Muscle of arm (tissue), 12 donors: ENCODE measurements around the gene DLX2. TPM values are rescaled to one million over a fixed set of nuclear protein-coding genes. Genes with fewer than 3 reads are reported as not detected.

Experiments
- DNase-seq: peaks from one replicate; pipeline ENCODE4 v3.0.0-alpha.2; 2013
- polyA plus RNA-seq, 12 donors: library from polyadenylated mRNA; unstranded; fragments of 120-200 nt; gene quantifications; one replicate each; pipeline ENCODE4 v1.2.1, GENCODE V29; 2013; ENCODE audit not compliant: insufficient read length in 12 of 12

Gene DLX2
- polyA plus RNA-seq, 12 donors, result 0.08 to 0.69 (median 0.12) TPM; not detected in 5

DNA sequence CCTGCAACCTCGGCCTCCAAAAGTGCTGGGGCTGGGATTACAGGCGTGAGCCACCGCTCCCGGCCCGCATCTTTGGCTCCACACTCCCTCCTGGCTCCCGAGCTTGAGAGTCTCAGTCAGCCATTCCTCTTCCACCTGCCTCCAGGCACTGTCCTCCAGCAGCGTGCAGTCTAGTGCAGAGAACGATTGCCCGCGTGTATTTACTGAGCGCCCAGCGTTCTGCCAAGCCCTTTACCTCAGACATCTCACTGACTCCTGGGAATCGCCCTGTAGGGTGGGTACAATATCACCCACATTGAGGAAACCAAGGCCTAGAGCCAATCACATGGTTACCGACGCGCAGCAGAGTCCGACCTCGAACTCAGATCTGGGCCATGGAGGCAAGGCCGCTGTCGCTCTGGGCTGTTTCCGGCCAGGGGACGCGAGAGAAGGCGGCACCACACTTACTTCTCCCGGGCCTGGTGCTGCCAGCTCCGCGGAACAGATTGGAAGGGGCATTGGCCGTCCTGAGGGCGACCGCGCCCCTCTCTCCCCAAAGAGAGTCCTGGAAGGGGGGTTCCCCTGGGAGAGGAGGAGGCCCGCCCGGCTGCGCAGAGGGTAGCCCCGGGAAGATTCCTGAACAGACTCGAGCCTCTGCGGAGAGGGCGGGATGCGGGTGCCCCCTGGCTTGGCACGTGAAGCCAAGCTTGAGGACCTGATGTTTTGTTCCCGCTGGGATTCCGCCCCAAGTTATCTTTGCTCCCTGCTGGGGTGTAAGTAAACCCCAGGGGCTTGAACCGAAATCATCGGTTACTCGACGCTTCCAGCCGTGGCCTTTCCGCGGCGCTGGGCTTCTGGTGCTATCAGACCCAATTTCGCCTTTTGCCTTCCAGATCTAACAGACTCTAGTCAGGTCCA is 5.2 kb upstream of the DLX2 start:
- no peak for DNase-seq

DNA sequence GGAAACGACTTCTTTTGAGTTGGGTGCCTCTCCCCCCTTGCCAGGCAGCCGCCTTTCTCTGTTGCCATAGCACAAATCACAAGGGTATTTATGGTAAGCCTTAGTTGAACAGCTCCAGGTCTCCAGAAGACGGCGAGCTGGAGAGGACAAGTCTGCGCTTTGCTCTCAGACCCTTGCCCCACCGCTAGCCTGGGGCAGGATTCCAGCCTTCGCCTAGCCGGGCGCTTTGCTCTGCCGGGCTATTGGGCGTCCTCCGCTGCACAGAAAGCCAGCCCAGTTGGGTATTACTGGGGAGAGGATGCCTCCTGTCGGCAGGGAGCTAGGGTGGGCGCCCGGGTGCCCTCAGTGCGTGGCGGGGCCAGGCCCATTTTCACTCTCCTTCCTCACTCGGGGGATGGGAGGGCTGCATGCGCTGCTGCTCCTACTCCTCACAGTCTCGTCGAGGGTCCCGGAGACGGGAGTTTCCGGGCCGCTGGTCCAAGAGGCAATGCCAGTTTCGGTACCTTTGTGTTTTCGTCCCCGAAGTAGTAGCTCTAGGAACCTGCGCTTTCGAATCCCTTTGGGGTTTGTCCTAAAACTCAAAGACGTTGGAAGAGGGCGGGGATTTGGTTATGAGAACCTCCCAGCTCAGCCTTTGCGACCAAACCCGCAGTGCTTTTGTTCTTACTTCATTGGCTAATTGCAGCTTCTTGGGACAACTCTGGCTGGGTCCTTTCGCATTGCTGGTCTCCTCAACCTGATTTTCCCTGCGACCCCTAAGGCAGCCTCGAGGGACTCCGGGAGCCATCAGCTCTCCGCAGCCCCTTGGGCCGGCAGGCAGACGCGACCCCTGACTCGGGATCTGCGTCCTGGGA is 3.6 kb upstream of the DLX2 start:
- no peak for DNase-seq

DNA sequence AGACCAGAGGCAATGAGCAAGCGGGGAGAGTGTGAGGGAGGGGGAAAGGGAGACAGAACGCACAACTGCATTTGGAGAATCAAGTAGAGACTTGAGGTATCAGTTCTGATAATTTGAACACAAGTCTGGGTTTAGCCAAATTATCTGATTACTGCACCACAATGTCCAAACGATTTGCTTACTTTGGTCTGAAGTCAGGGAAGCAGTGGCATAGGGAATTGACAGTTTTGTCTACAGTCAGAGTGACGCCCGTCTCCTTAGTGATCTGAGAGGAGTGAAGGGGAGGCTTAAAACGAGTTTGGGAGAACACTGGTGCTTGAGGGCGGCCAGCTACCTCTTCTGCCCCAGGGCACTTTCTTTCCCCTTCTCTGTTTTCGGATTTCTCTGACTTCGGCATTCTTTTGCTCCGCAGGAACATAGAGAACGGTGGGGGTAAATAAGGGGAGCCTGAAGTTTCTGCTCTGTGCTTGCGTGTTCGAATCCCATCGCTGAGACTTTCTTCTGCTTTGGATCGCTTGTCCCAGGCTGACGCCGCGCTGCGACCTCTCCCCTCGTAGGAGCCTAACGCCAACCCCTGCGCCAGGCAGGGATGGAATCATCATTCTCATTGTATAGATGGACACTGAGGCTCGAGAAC is 2.9 kb upstream of the DLX2 start:
- no peak for DNase-seq

DNA sequence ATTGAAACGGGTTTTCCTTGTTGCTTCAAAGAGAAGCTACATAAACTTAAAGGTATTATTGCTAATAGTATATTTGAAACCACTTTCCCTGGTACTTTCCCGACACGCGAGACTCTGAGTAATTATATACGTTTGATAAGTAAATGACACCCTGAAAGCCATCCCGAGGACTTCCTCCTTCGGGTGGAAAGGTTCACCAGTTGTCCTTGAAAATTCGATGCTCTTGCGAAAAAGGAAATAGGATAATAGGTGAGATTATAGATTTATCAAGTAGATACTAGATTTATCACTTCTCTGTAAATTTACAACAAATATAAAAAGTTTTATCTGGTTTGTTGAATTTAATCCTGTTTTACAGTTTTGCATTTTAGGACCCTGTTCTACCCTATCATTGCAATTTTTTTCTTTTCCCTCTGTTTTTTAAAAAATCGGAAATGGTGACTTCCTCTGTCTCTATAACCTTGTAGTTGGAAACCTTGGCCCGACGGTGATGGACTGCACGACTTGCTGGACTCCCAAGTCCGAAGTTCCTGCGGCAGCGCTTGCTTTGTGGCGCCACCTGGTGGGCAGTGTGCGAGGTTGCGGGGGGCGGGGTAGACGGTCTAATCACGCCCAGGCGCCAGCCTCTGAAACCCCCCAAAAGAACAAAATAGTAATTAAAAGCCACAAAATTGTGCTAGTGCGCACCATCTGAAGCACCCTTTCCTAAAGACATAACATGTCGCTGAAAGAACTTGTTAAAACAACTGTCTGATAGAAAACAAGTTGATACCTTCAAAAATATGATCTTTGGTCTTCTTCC is 972 bp upstream of the DLX2 start:
- peak; percentile 88 for DNase-seq

DNA sequence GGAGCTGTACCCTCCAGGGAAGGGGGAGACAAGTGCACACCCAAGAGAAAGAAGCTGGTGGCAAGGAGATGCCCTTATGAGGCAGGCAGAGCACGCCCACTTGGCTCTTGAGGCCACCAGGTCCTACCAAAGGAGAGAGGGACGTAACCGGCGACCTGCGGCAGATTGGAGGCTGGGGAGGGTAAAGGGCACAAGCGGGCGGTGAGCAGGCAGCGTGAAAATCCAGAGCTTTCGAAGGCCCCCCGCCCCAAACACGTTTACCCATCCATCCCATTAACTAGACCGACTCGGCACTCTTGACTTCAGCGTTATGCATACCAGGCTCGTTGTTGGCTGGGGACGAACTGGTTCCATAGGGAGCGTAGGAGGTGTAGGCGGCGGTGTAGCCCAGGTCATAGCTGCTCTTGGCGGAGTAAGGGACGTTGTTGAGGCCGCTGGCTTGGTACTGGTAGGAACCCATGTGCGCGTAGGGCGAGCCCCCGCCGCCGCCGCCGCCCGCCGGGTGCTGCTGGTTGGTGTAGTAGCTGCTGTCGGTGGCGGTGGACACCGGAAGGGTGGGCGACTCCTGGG is 794 bp downstream of the DLX2 start:
- no peak for DNase-seq

DNA sequence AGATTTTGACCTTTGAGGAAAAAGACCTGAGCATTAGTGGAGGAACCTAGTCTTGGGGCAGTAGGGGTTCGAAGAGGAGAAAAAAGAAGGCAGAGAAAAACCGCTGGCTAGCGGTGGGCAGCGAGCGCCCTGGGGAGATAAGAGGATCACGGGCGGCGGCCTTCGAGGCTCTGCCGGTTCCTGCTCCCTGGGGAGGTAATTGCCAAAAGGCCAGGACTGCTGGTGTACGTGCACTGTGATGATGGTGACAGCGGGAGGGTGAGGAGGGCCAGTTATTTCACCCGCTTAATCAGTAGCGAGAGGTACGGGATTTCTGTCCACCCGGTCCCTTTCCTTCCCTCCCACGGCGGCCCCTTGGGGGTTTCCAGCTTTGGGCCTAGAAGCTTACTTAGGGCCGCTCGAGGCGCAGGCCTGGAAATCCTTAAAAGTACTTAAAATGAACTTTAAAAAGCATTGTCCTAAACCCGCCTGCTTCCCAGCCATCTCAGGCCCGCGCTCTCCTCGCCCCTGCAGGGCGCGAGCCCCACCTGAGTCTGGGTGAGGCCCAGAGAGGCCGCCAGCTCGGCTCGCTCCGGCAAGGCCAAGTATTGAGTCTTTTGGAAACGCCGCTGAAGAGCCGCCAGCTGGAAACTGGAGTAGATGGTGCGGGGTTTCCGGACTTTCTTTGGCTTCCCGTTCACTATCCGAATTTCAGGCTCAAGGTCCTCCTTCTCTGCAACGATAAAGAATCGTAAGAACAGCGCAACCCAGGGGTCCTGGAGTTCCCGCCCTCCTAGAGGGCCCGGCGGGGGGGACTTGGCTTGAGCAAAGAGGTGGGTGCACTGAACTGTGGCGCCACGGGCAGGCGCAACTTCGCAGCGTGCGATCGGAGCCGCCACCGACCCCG is 1.5 kb downstream of the DLX2 start:
- DNase-seq, result no peak

DNA sequence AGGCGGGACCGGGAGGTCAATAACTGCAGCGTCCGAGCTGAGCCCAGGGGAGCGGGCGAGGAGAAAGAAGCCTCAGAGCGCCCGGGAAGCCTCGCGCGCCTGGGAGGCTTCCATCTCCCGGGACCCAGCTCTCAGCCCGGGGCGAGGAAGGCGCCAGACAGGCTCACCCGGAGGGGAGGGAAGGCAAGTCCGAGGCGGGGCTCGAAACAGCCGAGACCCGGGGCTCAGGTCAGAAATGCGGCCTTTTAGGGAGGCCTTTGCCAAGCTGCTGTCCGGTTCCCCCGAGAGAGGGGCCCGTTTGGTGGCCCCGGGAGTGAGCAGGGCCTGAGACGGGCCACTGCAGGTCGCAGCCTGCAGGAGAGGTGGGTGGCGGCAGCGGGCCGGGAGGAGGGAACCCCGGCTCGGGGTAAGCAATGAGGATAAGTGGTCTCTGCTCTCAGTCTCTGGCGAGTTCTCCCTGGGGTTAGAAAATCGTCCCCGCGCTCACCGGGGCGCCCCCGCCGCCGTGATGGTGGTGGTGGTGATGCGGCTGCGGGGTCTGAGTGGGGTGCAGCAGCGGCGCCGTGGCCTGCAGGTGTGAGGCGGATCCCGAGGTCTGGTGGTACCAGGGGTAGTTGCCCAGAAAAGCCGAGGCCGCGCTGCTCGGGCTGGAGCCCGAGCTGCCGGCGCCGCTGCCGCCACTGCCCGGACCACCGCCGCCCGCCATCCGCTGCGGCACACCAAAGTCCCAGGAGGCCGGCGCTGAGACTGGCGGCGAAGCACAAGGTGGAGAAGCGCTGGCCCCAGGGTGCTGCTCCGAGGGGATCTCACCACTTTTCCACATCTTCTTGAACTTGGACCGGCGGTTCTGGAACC is 2.4 kb downstream of the DLX2 start:
- no peak for DNase-seq

DNA sequence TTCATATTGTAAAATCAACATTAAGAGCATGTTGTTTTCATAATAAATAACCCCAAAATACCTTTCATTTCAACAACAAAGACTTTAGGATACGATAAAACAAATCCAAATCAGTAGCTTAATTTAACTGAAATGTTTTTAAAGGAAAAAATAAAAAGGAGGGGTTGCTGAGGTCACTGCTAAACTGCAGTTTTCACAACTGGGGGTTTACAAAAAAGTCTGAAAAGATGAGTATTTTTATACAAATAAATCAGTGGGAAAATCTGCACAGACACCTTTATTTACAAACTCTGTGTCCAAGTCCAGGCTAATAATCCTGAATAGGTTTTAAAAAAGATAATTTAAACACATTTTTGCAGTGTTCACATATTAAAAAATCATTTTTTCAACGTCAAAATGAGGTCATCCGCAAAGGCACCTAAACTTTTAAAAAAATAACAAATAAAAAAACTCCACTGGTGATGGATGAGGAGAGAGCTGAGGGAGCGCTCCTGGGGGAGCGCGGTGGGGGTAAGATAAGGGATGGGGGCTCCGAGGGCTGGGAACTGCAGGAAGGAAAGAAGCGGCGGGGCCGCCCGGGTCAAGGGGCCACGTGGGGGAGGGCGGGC is 3.1 kb downstream of the DLX2 start:
- no peak for DNase-seq

DNA sequence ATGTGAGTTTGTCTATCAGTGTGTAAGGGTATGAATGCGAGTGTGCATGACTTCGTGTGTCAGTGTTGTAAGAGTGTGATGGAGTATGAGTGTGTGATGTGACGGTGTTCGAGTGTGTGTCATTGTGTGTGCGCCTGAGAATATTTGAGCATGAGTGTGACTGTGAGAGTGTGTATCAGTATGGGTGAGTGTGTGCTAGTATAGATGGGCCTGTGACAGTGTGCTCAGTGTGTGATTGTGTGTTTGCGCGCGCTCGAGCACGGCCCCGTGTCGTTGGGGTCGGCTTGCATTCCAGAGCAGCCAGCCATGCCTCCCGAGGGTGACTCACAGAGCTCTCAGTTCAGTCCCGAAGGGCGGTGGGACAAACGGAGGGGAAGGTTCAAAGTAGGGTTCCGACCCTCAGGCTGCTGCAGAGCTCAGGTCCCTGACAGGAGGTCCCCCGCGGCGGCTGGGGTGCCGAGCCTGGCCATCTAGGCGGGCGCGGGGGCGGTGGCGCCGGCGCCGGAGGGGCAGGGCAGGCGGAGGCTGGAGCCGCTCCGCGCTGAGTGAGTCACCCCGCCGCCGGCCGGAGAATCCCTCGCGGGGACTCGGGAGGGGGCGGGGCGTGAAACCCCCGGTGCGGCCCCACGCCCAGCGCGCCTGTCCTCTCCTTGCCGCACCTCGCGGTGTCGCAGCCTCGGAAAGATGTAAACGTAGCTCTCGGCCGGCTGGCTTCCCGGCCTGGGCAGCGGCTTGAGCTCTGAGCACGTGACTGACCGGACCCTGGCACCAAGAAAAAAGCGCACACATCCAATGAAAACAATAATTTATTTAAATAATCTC is 3.8 kb downstream of the DLX2 start:
- DNase-seq, result peak; percentile 21

DNA sequence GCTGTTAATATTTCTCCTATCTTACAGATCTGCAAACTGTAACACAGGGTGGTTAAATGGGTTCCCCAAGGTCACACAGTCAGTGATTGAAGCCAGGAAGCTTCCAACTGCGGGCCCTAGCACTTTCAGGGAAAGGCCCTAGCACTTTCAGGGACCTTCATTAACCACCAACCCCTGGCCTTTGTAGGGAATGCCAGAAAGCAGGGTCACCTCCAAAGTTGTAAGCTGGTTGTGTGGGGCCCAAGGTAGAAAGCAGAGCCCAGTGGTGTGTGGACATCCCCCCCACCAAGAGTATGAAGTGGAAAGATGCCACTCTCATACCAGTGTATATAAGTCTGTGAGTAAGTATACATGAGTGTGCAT is 4.4 kb downstream of the DLX2 start:
- DNase-seq, result no peak

DNA sequence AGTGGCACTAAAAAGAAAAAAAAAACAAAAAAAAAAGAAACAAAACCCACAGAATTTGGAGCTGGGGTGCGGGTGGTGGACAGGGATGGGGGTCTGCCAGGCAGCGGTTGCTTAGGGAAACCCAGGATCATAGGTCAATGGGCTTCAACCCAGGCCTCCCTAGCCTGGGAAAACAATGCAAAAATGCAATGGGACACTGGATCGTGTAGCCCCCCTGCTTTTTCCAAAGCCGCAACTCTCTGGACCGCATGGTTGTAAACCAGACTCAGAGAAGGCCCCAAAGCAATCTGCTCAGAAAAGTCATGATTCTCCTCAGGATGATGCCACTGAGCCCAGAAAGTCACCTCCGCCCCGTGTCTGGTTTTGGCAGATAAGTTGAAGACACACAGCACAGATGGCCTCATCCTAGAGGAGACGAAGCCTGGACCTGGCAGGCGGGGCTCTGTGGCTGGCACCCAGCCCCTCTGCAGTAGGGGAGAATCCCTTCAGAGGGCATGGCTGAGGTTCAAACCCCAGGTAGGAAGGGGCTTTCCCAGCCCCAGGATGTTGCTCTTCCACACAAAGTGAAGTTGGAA is 5.1 kb downstream of the DLX2 start:
- no peak for DNase-seq

DNA sequence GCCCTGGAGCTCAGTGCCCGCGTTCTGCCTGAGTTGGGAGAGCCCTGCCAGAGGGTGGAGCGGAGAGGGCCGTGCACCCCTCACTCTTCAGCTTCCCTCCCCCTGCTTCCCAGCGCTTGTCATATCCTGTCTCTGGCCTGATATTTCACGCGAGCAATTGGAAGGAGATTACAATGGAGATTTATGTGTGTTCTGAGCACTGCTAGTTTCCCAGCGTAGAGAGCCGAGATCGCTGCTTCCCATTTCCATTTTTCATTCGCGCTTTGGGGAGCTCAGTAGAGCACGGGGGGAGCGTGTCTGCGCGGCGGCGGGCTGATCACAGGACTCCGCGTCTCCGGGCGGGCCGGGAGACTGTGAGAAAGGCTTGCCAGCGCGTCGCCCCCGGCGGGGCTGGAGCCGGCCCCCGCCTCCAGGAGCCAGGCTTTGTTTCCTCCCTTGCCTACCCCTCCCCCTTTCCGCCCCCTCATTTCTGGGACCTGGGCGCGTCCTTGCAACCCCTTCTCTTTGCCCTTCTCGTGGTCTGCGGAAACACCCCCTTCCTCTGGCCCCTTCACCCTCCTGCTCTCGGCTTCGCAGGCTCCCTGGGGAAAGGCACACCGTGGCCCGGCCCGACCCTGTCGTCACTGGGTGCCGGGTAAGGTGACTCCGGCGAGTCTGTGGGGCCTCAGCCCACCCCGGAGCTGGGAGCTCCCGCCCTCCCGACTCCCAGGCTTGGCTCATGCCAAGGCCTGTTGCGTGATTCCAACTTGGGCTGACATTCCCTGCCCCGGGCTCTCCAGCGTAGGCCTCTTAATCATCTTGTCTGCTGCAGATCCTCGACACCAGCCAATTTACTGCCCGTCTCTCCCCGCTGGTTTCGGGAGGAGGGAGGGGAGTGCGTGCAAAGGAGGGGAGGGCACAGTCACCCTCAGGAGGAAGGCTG is 5.8 kb downstream of the DLX2 start:
- peak; percentile 33 for DNase-seq

DNA sequence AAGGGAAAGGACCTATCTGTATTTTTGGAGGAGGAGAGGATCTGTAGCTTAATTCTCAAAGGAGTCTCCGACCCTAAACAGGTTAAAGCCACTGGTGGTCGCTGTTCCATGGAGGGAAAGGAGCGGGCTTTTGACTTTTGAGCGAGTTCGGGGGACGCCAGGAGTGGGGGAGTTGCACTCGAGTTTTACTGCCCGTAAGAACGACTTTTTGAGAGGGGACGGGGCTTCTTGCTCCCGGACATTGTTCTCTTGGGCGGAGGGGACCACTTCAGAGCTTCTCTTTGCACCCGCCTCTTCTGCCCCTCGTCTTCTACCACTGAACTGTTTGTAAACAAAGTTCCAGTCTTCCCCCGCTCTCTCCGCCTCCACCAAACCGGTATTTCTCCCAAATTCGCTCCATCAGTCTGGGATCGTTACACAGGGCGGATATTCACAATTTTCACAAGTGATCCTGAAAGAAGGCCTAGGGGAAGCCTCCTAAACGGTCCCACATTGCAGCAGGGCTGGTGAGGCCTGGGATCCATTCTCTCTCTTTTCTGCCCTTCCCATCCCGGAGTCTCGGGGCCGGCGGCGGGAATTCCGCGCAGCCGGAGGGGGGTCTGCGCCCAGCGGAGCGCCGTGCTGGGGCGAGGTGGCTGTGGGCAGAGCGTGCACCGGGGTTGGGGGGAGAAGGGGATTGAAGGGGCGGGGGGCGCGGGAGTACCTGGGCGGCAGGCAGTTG is 6.6 kb downstream of the DLX2 start:
- no peak for DNase-seq

DNA sequence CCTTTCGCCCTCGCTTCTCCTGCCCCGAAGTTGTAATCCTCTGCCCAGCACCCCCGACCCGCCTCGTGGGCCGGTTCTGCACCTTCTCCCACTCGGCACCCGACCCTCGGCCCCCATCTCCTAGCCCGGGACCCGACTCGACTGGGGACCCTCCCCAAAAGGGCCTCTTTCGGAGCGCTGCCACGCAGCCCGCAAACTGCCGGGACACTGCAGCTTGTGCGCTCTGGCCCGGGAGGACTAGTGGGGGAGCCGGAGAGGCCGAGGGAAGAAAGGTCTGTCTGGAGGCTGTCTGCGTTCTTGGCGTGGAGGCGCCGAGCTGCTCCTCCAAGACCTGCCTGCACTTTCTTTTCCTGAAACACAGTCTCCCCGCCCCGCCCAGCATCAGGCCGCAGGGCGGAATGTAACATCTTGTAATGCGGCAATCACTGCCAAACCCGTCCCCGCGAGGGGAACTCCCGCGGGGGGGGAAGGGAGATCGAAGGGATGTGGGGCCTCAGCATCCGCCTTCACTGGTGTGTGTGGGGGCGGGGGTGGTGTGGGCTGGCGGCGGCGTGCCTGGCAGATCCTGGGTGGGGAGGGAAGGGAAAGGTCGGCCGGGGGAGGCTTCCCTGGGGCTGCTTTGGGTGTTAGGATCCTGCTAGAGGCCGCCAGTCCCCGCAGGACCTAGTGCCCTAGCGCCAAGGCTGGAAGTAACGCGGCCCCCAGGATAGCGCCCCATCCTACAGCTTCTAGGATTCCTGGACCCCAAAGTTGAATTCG is 7.4 kb downstream of the DLX2 start:
- DNase-seq, result peak; percentile 37
